NCI-H2107 treated with DMSO at 0.1 percent for 48 hours (cell line): ENCODE measurements around the gene E2F2.
A peak's percentile ranks its signal among the peaks of the same experiment; 100 is the strongest.

Experiments used
- DNase-seq: peaks from one replicate; lab custom pipeline; 2025; ENCODE audit not compliant: unreplicated experiment; lab: John Stamatoyannopoulos, UW

Gene E2F2

DNA sequence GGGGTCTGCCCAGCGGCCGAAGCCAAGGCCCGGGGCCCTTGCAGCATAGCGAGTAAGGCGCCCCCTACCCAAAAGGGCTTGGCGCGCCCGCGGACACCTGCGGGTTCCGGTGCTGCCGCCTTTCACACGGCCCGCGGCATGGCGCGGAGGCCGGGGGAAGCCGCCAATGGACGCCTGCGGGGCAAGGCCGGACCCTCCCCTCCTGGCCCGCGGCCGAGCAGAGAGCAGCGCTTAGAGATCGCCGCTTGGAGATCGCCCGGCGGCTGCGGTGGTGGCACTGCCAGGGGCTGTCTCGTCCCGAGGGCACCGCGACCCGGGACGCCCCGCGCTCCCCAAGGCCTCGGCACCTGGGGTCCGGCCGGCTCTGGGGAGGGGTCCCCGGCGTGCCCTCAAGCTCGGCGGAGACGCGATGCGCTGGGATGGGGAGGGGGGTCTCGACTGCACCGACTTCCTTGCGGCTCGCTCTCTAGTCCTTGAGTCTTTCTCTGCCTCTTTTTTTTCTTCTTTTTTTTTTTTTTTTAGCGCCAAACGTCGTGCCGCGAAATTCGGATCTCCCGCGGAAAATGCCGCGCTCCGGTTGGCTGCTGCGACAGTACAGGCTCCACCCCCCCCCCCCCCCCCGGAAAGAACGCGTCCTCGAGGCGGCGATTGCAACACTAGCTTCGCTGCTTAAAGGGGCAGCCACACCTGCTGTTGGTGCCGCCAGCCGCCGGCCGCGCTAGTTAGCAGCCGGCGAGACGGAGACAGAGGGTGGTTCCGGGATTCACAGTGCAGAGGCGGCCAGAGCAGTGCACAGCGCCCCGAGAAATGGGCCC, at the start of gene E2F2:
TSS of gene E2F2 (minus strand) at position 487 of the 815 bp plus-strand sequence. CDS start at position 47, 440 bp downstream.
- peak; percentile 80 for DNase-seq

- no peak for DNase-seq
Observed at GRCh38 chr1:23578997-23579363, 47.9 kb upstream of the E2F2 start.

- no peak for DNase-seq
Observed at GRCh38 chr1:23578311-23578996, 47.4 kb upstream of the E2F2 start.

GRCh38 chr1:23577056-23578004, 46.3 kb upstream of the E2F2 start:
- DNase-seq, result no peak

- DNase-seq, result no peak
Observed at GRCh38 chr1:23576338-23577055, 45.5 kb upstream of the E2F2 start.

DNA sequence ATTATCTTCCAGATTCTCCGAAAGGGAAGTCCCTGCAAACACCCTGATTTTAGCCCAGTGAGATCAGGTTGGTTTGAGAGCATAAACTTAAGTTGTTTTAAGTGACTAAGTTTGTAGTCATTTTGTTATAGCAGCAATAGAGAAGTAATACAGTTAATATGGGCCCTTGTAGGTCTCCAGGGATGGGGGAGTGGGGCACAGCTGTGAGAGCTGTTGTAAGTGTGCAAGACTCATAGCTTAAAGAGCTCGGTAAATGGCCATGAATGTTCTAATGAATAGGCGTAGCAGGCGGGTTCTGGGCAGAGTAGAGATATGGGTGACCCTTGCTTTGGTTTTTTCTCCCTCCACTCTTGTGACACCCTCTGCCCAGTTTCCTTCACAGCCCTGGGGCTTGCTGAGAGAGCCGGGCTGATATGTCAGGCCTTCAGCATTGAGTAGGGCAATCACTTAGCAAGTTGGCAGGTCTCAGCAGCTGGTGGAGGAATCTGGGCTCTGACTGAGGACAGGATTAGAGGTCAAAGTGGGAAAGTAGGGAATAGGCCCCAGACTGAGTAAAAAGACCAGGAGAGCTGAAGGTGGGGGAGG, 44.3 kb upstream of the E2F2 start:
- DNase-seq, result no peak

GRCh38 chr1:23574265-23574754, 43.3 kb upstream of the E2F2 start:
- no peak for DNase-seq

DNA sequence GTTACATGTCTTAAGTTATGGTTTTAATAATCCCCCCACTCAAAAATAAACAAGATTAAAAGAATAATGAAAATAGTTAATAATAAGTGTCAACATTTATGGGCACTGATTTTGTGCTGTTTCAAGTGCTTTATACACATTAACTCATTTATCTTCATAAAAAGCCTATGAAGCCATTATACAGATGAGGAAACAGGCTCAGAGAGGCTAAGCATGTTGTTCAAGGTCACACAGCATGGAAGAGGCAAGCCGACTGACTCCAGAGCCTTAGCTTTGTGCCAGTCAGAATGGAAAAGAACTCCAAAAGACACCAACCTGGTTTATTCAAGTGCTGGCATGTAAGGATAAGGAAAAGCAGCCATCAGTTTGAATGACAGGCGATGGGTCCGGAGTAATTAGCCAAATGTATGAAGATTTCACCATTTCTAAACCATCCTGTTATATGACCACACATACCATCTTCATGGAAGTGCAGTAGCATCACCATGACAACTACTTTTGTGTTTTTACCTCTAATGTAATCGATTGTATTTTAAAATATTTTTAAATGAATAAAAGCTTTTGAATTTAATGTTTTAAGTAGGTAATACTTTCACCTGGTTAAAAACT, 42.6 kb upstream of the E2F2 start:
- no peak for DNase-seq

DNA sequence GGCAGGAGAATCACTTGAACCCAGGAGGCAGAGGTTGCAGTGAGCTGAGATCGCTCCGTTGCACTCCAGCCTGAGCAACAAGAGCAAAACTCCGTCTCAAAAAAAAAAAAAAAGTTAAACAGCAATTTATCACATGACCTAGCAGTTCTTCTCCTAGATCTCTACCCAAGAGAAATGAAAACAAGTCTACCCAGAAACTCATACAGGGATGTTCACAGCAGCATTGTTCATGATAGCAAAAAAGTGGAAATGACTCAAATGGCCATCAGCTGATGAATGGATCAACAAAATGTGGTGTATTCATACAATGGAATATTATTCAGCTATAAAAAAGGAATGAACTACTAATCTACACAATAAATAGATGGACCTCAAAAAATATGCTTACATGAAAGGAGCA, 40.4 kb upstream of the E2F2 start:
- DNase-seq, result no peak

- DNase-seq, result no peak
Observed at GRCh38 chr1:23570001-23570691, 39.1 kb upstream of the E2F2 start.

DNA sequence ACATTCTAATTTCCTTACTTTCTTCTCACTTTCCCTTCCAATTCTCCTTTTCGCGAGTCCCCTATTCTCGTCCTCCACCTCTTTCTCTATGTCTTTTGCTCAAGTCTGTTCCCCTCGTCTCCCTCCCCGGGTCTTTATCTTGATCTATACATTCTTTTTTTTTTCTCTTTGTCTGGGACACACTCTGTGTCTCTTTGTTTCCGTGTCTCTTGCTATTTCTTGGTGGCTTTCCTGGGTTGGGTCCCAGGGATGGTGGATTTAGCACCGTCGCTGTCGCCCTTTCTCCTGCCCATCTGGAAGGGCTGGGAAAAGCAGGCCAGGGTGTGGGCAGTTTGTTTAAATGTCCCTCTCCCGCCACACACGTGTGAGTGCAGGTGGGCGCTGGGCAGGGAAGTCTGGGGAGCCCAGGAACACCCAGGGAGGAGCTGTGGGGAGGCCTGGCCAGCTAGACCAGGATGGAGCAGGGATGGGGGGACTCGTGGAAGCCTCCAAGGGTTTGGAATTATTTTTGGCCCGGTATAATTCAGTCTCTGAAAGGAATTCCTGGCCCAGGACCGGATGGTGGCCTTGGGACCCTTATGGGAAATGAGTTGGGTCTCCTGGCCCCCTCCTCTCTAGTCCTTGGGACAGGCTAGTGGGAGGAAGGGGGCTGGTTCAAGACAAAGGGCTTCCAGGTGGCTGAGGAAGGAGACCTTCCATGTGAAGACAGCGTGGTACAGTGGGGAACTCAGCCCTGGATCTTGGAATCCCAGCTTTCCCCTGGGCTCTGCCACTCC, 37.8 kb upstream of the E2F2 start:
- no peak for DNase-seq

DNA sequence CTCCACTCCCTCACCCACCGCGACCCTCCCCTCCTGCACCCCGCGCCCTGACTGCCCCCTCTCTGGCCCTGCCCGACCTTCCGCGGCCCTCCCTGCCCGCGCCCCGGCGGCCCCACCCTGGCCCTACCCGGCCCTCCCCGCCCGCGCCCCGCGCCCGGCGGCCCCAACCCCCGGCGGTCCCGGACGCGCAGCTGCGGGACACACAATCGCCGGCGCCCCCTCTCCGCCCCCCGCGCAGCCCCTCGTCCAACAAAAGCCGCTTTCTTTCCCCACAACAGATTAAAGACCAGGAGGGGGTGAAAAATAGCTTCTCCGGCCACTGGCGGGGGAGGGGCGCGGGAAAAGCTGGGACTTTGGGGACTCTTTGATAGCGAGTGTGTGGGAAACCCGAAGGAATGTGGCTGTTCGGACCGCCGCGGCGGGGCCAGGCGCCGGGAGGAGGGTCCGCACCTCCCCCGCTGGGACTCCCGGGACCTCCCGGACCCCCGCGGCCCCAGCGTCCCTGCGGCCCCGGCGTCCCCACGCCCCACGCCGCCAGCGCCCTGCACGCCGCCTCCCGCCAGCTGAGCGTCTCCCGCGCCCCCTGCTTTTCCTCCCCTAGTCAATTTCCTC, 37.1 kb upstream of the E2F2 start:
- DNase-seq, result no peak

DNA sequence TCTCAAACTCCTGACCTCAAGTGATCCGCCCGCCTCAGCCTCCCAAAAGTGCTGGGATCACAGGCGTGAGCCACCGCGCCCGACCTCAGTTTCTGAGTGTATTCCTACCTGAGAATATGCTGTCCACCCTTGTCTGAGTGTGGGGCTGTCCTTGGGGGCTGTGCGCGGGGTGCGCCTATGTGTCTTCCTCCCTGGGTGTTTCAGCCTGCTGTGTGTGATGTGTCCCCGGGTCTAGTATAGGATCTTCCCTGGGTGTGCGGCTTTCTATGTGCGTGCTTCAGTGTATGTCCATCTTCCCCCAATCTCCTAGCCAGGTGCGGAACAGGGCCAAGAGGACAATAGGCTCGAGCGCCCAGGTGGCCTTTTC, 36.6 kb upstream of the E2F2 start:
- no peak for DNase-seq

DNA sequence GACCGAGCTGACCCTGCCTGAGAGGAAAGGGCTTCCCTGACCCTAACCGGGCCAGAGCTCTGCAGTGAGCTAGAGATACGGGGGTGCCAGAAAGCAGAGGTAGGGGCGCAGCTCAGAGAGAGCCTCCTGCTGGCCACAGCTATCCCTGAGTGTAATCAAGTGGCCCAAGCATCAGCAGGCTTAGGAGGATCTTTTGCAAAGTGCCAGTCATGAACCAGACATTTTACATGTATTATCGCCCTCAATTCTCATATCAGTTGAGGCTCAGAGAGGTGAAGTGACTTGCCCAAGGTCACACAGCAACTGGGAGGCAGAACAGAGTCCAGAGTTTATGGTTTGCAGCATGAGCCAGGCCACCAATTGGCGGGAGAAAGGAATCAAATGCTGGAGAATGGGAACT, 35.3 kb upstream of the E2F2 start:
- DNase-seq, result no peak

DNA sequence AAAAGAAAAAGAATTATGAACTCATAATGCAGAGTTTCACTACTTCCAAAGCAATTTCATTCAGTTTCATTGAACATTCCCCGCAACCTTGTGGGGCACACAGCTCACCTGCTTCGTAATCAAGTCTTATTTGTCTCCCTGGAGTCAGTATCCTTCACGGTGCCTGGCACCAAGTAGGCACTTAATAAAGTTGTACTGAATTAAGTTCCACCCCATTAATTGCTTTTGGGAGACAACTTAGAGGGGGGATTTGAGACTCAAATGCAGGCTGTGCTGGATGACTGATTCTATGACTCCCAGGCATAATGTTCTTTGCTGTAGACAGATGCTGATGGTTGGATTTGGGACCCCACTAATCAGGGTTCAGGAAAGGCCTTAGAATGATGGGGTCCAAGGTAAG, 34.7 kb upstream of the E2F2 start:
- no peak for DNase-seq

DNA sequence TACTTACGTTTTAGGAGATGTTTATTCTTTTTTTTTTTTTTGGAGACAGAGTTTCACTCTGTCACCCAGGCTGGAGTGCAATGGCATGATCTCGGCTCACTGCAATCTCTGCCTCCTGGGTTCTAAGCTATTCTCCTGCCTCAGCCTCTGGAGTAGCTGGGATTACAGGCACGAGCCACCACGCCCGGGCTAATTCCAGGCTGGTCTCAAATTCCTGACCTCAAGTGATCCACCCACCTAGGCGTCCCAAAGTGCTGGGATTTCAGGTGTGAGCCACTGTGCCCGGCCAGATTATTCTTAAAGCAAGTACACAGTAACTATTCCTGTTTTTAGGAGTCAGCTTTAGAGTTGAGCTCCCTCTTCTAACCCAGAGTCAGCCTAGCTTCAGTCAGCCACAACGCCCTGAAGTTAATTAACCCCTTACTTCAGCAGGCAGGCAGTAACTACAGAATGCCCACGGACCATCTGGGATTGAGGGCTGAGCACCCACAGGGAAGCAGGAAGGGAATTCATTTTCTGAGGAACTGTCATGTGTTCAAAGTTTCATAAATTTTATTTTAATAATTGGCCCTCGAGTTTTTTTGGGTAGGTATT, 33.6 kb upstream of the E2F2 start:
- no peak for DNase-seq

DNA sequence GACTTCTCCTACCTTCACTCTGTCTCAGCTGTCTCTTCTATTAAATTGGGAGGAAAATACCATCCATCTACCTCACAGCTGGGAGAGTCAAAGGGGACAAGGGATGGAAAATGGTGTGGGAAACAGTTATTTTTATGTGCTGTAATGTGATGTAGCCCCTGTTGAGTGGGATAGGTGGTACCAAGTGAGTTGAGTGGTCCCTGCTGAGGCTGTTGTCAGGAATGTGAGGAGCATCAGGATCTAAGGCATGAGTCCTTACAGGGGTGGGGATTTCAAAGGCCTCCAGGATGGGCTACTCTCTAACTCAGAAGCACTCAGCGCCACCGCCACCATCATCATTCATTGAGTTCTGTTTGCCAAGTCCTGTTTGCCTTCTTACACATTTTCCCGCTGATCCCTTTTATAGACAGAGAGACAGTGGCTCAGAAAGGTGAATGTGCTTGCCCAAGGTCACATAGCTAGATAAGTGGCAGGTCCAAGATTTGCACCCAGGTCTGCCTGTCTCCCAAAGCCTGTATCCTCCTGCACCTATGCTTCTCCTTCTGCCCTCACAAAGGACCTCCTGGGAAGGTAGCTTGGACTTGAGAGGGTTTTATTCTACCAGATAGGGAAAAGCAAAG, 32.8 kb upstream of the E2F2 start:
- DNase-seq, result no peak
